ENCODE results near the gene PLAU.
A peak's percentile ranks its signal among the peaks of the same experiment; 100 is the strongest.

PLAU gene

GRCh38 chr10:73910764-73911552 is at the start of gene PLAU:
Gene PLAU (plus strand): TSS chr10:73911132. CDS start chr10:73911556, 424 bp downstream.
- peak; percentile 73 to 83 (median 75) for DNase-seq

- DNase-seq = peak; percentile 47 to 67 (median 49)
These were observed 48.9 kb upstream of the PLAU start for GRCh38 chr10:73862011-73862410.

GRCh38 chr10:73863039-73863817 is 47.7 kb upstream of the PLAU start:
- DNase-seq = no peak

- DNase-seq = no peak
These were observed 46.7 kb upstream of the PLAU start for GRCh38 chr10:73864229-73864628.

GRCh38 chr10:73865107-73865458 is 45.8 kb upstream of the PLAU start:
- no peak for DNase-seq

GRCh38 chr10:73865459-73866442 is 45.2 kb upstream of the PLAU start:
- peak; percentile 70 to 80 (median 72) for DNase-seq

- DNase-seq = no peak
These were observed 44.3 kb upstream of the PLAU start for GRCh38 chr10:73866621-73867020.

GRCh38 chr10:73867126-73867807 is 43.7 kb upstream of the PLAU start:
- DNase-seq = no peak

GRCh38 chr10:73867871-73868631 is 42.9 kb upstream of the PLAU start:
- no peak for DNase-seq

GRCh38 chr10:73868655-73869195 is 42.2 kb upstream of the PLAU start:
- DNase-seq = no peak

GRCh38 chr10:73871295-73872189 is 39.4 kb upstream of the PLAU start:
- DNase-seq = no peak

GRCh38 chr10:73872190-73872710 is 38.7 kb upstream of the PLAU start:
- DNase-seq = no peak

- DNase-seq = no peak
These were observed 37.6 kb upstream of the PLAU start for GRCh38 chr10:73873142-73873837.

GRCh38 chr10:73873838-73874215 is 37.1 kb upstream of the PLAU start:
- peak in 1 of 3 donors; percentile 38 for DNase-seq

GRCh38 chr10:73874267-73875138 is 36.4 kb upstream of the PLAU start, which contains the start of gene CAMK2G:
Gene CAMK2G (minus strand): TSS chr10:73874555. CDS start chr10:73874461, 94 bp downstream.
- DNase-seq = peak; percentile 89 to 95 (median 93)

GRCh38 chr10:73875139-73875475 is 35.8 kb upstream of the PLAU start:
- peak; percentile 41 to 74 (median 57) for DNase-seq

GRCh38 chr10:73876157-73876556 is 34.8 kb upstream of the PLAU start:
- no peak for DNase-seq

- peak in 1 of 3 donors; percentile 17 for DNase-seq
These were observed 34.4 kb upstream of the PLAU start for GRCh38 chr10:73876566-73876965.
